ENCODE results near the gene CDO1.
A peak's percentile ranks its signal among the peaks of the same experiment; 100 is the strongest.
"Not testable (repeated sequence)": the region's sequence is repeated elsewhere in the genome, so short reads cannot be mapped to it uniquely, and the experiment has no call there.

CDO1 gene

GRCh38 chr5:115831163-115831768, 14.8 kb upstream of the CDO1 start:
- peak; percentile 62 for DNase-seq (ENCODE audit: low read depth, low spot score)

- DNase-seq (ENCODE audit: low read depth, low spot score): no peak
Measured at GRCh38 chr5:115829913-115830312, 13.5 kb upstream of the CDO1 start.

DNA sequence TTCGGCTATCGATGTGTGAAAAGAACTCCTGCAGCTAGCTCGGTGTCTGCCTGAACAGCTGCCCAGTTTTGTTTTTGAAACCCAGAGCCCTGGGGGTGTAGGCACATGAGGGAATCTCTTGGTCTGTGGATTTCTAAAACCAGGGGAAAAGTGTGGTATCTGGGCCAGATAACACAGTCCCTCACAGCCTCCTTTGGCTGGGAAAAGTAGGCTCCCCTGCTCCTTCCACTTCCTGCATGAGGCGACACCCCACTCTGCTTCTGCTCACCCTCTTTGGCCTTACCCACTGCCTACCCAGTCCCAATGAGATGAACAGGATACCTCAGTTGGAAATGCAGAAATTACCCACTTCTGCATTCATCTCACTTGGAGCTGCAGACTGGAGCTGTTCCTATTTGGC, 9.5 kb upstream of the CDO1 start:
- DNase-seq (ENCODE audit: low read depth, low spot score): no peak

DNA sequence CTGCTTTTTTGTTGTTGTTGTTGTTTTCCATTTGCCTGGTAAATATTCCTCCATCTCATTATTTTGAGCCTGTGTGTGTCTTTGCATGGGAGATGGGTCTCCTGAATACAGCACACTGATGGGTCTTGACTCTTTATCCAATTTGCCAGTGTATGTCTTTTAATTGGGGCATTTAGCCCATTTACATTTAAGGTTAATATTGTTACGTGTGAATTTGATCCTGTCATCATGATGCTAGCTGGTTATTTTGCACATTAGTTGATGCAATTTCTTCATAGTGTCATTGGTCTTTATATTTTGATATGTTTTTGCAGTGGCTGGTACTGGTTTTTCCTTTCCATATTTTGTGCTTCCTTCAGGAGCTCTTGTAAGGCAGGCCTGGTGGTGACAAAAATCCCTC, 8.5 kb upstream of the CDO1 start:
- not testable (repeated sequence) for DNase-seq (ENCODE audit: low read depth, low spot score)

DNA sequence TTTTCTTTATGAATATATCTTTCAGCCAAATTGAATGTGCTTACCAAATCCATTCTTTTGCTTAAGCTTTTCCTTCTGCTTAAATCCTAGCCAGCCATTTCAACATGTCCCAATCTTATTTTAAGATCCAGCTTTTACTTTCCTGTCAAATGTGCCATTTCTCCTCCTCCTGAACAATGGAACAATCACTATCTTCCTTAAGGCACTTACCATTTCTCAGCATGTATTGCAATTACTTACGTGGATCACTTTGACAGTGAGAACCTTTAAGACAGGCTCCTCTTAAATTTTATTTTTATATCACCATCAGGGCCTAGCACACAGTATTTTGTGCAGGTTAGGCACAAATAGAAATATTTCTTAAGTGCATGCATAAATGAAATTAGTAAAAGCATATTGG, 4.4 kb upstream of the CDO1 start:
- no peak for DNase-seq (ENCODE audit: low read depth, low spot score)

- DNase-seq (ENCODE audit: low read depth, low spot score): no peak
Measured at GRCh38 chr5:115818821-115819220, 2.4 kb upstream of the CDO1 start.

DNA sequence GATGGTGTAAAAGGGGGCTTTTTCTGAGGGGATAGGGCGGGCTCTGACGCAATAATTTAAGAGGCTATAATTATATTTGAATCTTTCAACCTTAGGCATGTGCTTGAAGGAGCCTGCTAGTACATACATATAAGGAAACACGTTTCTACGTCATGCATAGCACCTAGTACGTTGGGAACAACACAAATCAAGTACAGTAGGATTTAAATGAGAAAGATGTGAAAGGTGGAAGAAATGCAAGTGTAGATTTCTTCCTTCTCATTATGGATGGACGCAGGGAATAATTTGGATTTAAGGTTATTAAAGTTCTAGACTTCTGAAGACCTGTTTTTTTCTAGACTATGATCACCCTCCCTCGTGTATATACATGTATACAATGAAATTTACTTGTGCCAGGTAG, 927 bp upstream of the CDO1 start:
- DNase-seq (ENCODE audit: low read depth, low spot score): no peak

- peak; percentile 62 for DNase-seq (ENCODE audit: low read depth, low spot score)
Measured at GRCh38 chr5:115815693-115816225, 700 bp downstream of the CDO1 start.

- no peak for DNase-seq (ENCODE audit: low read depth, low spot score)
Measured at GRCh38 chr5:115815006-115815692, 1.3 kb downstream of the CDO1 start.

DNA sequence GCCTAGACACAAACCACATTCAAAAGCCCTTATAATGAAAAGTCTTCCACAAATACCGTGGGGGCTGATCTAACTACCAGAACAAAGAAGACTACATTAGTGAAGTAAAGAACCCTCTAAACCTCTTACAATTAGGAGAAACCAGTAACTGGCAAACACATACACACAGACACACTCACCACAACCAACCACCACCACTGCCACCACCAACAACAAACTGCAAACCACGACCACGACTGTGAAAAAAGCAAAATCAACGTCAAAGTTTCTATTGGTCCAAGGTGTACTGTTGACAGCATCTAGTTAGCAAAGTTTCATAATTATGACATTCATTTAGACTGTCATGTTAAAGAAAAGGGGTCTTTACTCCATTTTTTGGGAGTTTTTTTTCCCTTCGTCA, 2.7 kb downstream of the CDO1 start:
- DNase-seq (ENCODE audit: low read depth, low spot score): peak; percentile 44

- DNase-seq (ENCODE audit: low read depth, low spot score): no peak
Measured at GRCh38 chr5:115812372-115812771, 4.1 kb downstream of the CDO1 start.

- DNase-seq (ENCODE audit: low read depth, low spot score): no peak
Measured at GRCh38 chr5:115811406-115811805, 5.1 kb downstream of the CDO1 start.

- peak; percentile 4 for DNase-seq (ENCODE audit: low read depth, low spot score)
Measured at GRCh38 chr5:115810761-115811160, 5.7 kb downstream of the CDO1 start.

DNA sequence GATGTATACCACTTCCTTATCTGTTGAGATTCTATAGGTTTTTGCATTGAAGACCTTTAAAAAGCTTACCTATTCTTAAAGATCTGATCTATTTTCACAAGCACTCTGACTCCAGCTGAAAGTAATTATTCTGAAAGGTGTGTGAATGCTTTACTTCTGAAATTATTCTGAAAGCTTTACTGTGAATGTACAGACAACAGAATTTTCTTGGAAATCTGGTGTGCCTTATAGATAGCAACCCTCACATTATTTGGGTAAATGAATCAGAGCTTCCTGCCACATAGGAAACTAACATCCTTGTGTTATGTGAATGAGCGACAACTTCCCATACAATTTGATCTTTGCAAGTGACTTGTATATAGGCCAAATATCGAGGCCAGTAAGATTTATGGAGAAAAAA, 6.5 kb downstream of the CDO1 start:
- DNase-seq (ENCODE audit: low read depth, low spot score): no peak

DNA sequence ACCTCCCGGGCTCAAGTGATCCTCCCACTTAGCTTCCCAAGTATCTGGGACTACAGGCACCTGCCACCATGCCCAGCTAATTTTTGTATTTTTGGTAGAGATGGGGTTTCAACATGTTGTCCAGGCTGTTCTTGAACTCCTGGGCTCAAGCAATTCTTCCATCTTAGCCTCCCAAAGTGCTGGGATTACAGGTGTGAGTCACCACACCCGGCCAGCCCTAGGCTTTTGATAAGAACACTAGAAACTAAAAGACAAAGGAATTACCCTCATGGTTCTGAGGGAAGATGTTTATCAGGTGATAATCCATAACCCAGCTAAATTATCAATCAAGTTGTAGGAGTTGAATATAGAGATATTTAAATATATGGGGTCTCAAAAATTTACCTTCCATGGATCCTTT, 8.4 kb downstream of the CDO1 start:
- DNase-seq (ENCODE audit: low read depth, low spot score): not testable (repeated sequence)

DNA sequence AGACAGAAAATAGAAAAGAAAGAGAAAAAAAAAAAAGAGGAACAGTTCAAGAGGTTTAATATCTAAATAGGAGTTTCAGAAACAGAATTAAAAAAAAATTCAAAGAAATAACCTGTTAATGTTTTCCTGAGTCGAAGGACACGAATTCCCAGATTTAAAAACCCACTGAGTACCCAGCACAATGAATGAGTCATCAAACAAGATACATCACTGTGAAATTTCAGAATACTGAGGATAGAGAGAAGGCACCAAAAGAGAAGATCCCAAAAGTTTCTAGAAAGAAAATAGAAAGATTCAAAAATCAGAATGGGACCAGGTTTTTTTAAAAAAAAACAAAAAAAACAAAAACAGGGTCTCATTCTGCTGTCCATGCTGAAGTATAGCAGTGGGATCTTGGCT, 8.8 kb downstream of the CDO1 start:
- no peak for DNase-seq (ENCODE audit: low read depth, low spot score)

GRCh38 chr5:115806986-115807653, 9.3 kb downstream of the CDO1 start:
- DNase-seq (ENCODE audit: low read depth, low spot score): no peak

GRCh38 chr5:115801984-115802383, 14.5 kb downstream of the CDO1 start:
- DNase-seq (ENCODE audit: low read depth, low spot score): no peak

DNA sequence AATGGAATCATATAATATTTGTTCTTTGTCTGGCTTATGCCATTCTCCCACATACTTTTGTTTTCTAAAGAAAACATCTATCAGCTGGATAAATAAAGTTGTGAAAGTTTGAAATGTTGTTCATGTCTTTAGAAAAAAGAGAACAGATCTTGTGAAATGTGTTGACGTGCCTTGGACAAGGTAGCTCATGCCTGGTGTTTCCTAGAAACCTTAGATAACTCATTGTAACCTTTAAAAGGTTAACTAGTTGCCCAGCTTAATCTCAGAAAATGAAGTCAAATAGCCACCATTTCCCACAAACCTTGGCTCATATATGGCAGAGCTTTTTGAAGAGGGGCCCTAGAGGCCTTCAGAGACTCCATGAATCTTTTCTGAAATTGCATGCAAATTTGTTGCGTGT, 15.3 kb downstream of the CDO1 start:
- no peak for DNase-seq (ENCODE audit: low read depth, low spot score)

- no peak for DNase-seq (ENCODE audit: low read depth, low spot score)
Measured at GRCh38 chr5:115800108-115800507, 16.4 kb downstream of the CDO1 start.

DNA sequence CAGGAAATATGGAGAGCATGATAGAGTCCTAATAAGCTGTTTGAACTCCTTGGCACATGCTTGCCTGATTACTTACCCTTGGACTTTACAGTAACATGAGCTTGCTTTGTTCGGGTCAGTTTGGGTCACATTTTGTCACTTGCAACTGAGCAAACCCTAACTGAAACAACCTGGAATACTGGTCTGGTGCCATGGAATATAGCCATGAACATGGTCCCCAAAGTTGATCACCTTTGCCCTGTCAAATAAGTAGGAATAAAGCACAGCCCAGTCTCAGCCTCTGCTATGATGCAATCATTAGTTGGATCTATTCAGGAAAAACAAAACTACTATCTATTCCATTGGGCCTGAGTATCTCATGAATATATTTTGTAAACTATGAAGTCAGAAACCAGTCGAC, 18.2 kb downstream of the CDO1 start:
- no peak for DNase-seq (ENCODE audit: low read depth, low spot score)

DNA sequence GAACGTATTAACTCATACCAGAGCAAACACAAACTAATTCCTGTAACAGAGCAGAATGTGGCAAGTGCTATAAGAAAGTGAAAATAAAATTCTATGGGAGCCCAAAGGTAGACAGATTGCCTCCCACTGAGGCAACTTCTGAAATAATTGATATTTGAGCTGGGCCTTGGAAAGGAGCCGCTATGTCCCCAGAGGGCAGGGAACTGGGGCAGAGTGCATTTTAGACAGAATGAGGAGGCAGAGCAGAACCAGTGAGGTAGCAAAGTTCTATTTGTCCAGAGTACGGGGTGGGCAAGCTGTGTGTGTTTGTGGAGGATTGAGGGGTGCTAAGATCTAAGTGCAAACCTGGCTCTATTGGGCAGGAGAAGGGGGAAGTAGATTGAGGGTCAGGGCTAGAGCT, 19.8 kb downstream of the CDO1 start:
- no peak for DNase-seq (ENCODE audit: low read depth, low spot score)

- no peak for DNase-seq (ENCODE audit: low read depth, low spot score)
Measured at GRCh38 chr5:115795700-115796099, 20.8 kb downstream of the CDO1 start.
